T follicular helper cell (primary cell): ENCODE results near the gene SPTBN4.
A peak's percentile ranks its signal among the peaks of the same experiment; 100 is the strongest.
"Not testable (repeated sequence)": the region's sequence is repeated elsewhere in the genome, so short reads cannot be mapped to it uniquely, and the experiment has no call there.

Source experiments
- DNase-seq: peaks from one replicate; pipeline ENCODE4 v3.0.0-alpha.2; 2020; ENCODE audit warnings: low read depth

SPTBN4 gene

DNA sequence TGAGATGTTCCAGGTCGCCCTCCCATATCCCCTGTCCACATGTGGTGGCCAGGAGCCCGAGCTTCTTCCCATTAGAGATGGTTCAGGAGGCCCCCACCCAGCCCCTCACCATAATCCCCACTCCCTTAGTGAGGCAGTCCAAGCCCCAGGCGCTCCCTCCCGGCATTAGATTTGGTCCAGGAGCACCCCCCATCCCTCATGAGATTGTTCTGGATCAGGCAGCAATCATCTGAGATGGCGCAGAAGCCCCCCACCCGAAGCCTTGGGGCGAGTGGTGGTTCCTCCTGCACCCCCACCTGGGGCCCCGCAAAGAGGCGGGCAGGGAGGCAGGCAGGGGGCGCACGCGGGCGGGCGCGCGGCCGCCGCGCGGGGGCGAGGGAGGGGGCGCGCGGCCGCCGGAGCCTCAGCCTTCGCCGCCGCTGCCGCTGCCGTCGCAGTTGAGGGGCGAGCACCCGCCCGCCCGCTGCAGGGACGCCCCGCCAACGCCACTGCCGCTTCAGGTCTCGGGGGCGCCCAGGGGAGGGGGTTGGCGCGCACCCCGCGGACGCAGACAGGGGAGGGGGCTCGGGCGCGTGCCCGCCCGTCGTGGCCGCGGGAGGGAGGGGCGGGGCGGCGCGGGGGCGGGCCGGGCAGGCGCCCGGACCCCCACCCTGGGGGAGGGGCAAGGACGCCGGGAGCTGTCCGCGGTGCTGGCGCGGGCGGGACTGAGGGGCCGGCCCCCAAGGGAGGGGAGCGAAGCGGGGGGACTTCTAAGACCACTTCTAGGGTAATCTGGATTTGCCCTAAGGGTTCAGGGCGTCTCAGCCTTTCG is 63.5 kb downstream of the SPTBN4 start:
- DNase-seq = no peak

DNA sequence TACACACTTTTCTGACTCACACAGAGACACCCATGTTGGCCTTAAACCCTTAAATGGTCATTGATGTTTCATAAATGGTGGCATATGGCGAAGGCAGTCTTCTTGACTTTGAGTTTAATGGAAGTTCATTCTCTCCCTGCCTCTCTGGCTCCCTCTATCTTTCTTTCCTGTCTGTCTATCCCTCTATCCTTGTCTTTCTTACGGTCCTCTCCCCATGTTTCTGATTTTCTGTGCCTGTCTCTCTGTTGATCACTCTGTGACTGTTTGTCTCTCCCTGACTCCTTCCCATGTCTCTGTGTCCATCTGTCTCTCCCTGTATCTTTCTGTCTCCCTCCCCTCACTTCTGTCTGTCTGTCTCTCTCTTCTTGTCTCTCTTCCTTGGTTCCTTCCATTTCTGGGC is 66.7 kb downstream of the SPTBN4 start:
- no peak for DNase-seq

DNA sequence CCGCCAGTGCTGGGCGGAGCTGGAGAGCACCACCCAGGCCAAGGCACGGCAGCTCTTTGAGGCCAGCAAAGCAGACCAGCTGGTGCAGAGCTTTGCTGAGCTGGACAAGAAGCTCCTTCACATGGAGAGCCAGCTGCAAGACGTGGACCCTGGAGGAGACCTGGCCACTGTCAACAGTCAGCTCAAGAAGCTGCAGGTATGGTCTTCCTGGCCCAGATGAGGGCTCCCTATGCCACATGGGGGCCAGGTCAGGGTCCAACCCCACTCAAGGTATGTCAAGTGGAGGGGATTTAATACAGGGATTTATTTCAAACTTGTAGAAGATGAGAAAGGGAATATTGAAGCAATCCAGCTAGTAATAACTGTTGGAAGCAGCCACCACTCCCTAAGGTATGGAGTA is 67.3 kb downstream of the SPTBN4 start:
- no peak for DNase-seq

DNA sequence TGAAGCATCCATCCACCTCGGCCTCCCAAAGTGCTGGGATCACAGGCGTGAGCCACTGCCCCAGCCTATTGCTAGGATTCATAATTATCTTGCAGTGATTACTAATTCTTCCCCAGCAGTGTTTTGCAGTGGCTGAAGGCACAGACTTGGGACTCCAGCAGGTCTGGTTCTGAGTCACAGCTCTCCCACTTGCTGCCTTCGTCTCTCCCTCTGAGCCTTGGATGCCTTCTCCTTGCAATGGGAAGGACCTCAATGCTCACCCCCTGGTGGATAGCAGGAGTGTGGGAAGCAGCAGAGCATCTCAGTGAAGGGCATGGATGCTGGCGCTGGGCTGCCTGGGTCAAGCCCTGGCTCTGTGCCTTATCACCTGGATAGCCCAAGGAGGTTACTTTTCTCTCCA is 72.3 kb downstream of the SPTBN4 start:
- no peak for DNase-seq

DNA sequence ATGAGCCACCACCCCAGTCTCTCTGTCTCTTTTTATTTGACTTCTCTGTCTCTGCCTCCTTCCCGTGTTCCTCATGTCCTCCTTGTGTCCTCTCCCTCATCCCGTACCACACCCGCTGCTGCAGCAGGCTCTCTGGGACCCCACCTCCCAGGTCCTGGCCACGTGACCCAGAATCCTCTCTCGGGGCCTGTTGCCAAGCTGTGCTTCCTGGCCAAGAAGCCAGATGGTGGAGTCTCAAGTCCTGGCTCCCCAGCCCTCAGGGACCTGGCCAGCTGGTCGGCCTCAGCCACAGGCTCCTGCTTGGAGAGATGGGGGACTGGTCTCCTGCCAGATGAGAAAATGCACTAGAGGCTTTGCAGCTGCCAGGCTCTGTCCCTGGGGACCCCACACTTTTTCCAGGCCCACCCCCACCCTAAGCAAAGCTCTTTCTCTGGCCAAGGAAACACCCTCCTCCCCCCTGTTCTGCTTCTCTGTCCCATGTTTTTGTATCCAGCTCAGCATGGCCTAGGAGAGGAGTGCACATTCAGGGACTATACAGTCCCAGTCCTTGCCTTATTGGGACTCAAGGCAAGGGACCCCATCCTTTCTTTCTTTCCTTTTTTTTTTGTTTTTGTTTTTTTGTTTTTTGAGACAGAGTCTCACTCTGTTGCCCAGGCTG is 75.5 kb downstream of the SPTBN4 start:
- no peak for DNase-seq

DNA sequence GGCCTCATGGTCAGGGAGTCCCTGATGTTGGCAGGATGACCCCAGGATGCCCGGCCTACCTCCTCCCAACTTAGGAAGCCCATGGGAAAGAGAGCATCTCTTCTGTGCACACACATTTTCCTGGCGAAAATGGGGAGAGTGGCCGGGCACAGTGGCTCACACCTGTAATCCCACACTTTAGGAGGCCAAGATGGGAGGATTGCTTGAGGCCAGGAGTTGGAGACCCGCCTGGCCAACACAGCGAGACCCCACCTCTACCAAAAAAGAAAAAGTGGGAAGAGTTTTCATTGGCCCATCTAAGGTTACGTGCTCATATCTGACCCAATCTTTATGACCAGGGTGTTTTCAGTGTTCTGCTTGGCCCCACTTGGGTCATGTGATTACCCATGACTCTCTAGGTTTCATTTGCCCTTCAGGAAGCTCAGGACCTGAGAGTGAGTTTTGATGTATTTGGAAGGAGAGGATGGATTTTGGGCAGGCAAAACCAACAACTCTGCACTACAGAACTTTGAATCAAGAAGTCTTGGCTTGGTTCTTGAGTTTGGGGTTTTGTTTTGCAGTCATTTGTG is 76.3 kb downstream of the SPTBN4 start:
- DNase-seq = no peak

DNA sequence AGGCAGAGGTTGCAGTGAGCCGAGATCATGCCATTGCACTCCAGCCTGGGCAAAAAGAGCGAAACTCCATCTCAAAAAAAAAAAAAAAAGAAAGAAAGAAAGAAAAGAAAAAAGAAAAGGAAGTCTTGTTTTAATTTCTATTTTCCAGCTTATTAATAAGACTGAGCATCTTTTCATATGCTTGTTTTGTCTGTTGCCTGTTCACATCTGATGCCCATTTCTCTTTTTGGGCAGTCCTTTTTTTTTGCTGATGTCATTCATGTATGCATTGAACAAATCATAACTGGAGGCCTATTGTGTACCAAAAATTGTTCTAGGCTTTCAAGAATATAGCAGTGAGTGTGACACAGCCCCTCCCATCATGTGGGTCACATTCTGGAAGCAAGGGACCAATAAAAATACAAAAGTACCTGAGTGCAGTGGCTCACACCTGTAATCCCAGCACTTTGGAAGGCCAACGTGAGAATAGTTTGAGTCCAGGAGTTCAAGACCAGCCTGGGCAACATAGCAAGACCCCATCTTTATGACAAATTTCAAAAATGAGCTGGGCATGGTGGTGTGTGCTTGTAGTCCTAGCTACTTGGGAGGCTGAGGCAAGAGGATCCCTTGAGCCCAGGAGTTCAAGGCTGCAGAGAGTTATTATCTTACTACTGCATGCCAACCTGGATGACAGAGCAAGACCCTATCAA is 79.5 kb downstream of the SPTBN4 start:
- DNase-seq = not testable (repeated sequence)

DNA sequence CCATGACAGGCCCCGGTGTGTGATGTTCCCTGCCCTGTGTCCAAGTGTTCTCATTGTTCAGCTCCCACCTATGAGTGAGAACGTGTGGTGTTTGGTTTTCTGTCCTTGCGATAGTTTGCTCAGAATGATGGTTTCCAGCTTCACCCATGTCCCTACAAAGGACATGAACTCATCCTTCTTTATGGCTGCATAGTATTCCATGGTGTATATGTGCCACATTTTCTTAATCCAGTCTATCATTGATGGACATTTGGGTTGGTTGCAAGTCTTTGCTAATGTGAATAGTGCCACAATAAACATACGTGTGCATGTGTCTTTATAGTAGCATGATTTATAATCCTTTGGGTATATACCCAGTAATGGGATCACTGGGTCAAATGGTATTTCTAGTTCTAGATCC is 80.4 kb downstream of the SPTBN4 start:
- not testable (repeated sequence) for DNase-seq

DNA sequence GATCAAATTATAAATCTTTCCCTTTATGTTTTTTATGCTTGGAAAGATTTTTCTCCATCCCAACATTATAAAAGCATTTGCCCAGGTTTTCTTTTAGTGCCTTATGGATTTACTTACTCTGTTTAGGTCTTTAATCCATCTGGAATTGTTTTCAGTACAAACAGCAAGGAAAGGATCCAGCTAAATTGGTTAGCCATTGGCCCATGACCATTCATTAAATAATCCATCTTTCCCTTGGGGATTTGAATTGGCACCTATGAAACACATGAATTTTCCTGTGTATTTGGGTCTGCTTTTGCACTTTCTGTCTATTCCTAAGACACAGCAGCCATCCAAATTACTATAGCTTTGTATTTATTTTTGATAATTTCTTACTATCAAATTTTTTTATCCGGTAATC is 81.0 kb downstream of the SPTBN4 start:
- DNase-seq = no peak

DNA sequence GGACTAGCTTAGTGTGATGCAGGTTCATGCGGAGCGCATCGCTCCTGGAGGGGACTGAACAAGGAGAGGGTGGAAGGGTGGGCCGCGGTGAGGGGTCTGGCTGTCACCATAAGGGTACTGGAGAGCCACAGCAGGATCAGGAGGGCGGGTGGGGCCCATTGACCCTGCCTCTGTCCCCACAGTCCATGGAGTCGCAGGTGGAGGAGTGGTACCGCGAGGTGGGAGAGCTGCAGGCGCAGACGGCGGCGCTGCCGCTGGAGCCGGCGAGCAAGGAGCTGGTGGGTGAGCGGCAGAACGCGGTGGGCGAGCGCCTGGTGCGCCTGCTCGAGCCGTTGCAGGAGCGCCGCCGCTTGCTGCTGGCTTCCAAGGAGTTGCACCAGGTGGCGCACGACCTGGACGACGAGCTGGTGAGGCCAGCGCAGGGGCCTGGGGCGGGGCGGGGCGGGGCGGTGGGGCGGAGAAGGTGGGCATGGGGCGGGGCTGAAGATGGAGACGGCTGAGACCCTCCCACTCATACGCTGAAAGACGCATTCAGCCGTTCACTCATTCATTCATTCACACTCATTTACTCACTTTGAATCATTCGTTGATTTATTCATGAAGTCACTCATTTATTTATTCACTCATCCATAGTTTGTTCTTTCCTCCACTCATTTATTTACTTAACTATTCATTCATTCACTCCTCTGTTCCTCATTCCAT is 82.4 kb downstream of the SPTBN4 start:
- peak; percentile 61 for DNase-seq

DNA sequence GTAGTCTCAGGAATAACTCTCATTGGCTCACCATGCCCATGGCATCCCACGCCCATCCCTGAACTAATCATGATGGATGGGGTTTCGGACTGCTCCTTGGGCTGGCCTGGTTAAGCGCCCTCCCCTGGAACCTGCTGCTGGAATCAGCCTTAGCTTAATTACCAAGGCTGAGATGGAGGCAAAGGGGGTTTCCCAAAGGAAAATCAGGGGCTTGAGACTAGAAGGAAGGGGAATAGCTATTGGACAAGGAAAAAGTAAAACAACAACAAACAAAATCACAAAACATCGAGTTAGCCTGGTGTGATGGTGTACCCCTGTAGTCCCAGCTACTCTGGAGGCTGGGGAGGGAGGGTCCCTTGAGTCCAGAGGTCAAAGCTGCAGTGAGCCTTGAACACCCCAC is 84.2 kb downstream of the SPTBN4 start:
- no peak for DNase-seq

DNA sequence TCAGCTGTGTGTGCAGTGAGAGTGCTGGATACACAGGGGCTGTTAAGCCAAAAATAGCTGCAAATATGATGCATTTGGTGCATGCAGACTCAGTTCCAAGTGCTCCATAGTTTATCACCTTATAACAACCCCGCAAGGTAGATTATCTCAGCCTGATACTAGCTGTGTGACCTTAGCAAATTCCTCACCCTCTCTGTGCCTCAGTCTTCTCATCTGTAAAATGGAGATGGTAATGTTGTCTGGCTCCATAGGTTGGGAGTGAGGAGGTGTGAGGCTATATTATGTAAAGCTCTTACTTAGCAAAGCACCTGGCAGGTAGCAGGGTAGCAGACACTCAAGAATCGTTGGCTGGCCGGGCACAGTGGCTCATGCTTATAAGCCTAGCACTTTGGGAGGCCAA is 86.0 kb downstream of the SPTBN4 start:
- DNase-seq = no peak

DNA sequence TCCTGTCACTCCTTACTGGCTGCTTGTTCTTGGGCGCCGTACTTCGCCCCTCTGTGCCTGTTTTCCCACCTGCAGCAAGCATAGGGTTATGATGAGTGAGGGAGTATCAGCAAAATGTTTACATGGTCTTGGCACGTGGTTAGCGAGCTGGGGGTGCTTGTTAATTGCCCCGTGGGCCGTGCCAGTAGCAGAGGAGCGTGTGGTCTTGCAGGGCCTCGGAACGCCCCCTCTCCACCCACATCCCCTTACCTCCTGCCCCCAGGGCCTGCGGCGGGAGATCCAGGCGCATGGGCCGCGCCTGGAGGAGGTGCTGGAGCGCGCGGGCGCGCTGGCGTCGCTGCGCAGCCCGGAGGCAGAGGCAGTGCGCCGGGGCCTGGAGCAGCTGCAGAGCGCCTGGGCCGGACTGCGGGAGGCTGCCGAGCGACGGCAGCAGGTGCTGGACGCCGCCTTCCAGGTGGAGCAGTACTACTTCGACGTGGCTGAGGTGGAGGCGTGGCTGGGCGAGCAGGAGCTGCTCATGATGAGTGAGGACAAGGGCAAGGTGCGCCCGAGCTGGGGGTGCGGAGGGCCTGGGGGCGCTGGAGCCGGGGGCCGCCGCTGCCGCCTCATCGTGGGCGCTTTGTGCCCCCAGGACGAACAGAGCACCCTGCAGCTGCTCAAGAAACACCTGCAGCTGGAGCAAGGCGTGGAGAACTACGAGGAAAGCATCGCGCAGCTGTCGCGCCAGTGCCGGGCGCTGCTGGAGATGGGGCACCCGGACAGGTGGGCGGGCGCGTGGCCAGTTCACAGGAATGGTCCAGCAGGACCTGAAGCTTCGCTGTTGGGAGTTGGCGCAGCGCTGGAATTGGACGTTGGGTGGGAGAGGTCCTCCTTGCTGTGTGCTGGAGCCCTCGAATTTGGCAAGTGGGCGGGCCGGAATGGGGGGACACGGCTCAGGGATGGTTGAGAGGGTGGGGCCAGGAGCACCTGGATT is 87.4 kb downstream of the SPTBN4 start:
- no peak for DNase-seq

DNA sequence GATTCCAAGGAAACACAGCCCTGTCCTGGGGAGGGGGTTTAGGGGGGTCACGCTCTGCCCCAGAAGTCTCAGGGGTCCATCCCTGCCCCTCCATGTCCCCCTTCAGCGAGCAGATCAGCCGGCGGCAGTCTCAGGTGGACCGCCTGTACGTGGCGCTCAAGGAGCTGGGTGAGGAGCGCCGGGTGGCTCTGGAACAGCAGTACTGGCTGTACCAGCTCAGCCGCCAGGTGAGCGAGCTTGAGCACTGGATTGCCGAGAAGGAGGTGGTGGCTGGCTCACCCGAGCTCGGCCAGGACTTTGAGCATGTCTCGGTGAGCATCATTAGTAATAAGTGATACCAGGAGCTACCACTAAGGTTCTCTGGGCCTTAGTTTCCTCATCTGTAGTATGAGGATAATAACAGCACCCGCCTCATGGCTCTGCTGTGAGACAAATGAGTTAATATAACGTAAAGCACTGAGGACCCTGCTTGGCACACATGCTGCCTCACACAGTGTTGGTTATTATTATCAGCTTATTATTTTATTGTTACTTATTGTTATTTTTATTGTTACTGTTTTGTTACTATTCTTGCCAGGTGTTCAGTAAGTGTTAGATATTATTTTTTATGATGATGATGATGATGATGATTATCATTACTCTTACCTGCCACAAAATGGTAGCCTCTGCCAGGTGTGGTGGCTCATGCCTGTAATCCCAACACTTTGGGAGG is 89.3 kb downstream of the SPTBN4 start:
- no peak for DNase-seq

DNA sequence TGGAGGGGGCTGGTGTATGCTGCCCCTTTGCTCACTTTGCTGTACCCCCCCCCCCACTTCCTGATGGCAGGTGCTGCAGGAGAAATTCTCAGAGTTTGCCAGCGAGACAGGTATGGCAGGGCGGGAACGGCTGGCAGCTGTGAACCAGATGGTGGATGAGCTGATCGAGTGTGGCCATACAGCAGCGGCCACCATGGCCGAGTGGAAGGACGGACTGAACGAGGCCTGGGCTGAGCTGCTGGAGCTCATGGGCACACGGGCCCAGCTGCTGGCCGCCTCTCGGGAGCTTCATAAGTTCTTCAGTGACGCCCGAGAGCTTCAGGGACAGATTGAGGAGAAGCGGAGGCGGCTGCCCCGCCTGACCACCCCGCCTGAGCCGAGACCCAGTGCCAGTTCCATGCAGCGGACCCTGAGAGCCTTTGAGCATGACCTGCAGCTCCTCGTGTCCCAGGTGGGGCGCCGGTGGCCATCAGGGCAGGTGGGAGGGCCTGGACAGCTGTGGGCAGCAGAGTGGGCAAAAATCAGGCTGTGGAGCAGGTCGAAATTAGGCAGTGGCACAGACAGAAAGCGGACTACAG is 90.2 kb downstream of the SPTBN4 start:
- no peak for DNase-seq

DNA sequence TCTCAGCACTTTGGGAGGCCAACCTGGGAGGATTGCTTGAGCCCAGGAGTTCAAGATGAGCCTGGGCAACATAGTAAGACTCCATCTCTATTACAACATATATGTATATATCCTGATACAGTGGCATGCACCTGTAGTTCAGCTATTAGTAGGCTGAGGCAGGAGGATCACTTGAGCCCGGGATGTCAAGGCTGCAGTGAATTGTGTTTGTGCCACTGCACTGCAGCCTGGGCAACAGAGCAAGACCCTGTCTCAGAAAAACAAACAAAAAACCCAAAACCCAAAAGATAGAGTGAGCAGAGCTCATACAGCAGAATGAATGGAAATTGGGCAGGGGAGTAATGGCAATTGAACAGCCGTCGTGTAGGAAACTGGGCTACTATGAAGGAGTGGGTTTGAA is 92.6 kb downstream of the SPTBN4 start:
- DNase-seq = no peak

DNA sequence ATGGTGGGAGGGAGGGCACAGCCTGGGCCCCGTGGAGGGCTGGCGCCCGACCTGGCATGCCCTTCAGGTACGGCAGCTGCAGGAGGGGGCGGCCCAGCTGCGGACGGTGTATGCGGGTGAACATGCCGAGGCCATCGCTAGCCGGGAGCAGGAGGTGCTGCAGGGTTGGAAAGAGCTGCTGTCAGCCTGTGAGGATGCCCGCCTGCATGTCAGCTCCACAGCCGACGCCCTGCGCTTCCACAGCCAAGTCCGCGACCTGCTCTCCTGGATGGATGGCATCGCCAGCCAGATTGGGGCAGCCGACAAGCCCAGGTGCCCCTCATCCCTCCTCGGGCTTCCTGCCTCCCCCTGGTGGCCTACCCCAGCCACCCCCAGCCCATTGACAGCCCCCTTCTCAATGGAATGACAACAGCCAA is 93.3 kb downstream of the SPTBN4 start:
- DNase-seq = no peak

DNA sequence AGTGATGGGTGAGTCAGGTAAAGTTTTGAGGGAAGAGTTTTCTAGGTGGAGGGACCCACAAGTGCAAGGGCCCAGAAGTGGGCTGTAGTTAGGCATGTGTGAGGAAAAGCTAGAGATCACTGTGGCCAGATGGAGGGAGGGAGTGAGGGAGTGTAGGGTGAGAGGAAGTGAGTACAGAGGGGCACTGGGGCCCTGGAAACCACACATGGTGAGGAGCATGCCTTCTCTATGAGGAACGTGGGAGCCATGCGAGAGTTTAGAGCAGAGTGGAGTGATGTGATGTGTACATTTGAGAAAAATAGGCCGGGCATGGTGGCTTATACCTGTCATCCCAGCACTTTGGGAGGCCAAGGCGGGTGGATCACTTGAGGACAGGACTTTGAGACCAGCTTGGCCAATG is 95.1 kb downstream of the SPTBN4 start:
- no peak for DNase-seq

DNA sequence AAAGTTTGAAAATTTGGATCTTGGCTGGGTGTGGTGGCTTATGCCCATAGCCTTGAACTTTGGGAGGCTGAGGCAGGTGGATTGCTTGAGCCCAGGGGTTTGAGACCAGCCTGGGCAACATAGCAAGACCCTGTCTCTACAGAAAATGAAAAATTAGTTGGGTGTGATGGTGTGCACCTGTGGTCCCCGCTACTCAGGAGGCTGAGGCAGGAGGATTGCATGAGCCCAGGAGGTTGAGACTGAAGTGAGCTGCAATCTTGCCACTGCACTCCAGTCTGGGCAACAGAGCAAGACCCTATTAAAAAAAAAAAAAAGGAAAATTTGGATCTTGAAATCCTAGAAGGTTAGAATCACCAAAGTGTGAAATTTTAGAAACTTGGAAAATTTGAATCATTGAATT is 97.7 kb downstream of the SPTBN4 start:
- not testable (repeated sequence) for DNase-seq

DNA sequence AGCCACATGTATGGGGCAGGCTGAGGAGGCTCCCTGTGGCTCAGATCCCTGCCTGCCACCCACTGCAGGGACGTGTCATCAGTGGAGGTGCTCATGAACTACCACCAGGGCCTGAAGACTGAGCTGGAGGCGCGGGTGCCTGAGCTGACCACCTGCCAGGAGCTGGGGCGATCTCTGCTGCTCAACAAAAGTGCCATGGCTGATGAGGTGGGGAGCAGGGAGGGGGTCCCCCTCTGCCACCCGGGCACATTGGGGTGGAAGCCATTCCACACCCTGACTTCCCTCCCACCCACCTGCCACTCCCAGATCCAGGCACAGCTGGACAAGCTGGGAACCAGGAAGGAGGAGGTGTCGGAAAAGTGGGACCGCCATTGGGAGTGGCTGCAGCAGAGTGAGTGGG is 98.6 kb downstream of the SPTBN4 start:
- no peak for DNase-seq
